K562 (cell line): ENCODE data around the gene KATNAL2. TPM values are rescaled to one million over a fixed set of nuclear protein-coding genes. Genes with fewer than 3 reads are reported as not detected.

Experiments
- ARID3A ChIP-seq: IDR thresholded peaks from 2 replicates; pipeline ENCODE4 v1.6.1; 2012; ENCODE audit warnings: low read depth, low read length, improper control_type of control experiment, borderline replicate concordance
- CLOCK ChIP-seq: fragments of 250-450 bp; sonication (Bioruptor Pico); IDR thresholded peaks from 2 replicates; pipeline ENCODE4 v1.4.0; 2020; ENCODE audit warnings: mild to moderate bottlenecking, moderate library complexity, borderline replicate concordance
- HDAC6 ChIP-seq: IDR thresholded peaks from 2 replicates; pipeline ENCODE4 v1.6.1; 2012; ENCODE audit warnings: low read depth, mild to moderate bottlenecking, control low read depth, inconsistent platforms, low read length, moderate library complexity
- NCOA2 ChIP-seq, 2 experiments: fragments of 450-650 bp; IDR thresholded peaks; 2 replicates each; pipeline ENCODE4 v1.6.1; 2018; ENCODE audit warnings: mild to moderate bottlenecking in 2 of 2, moderate library complexity in 1 of 2; ENCODE audit not compliant: partially characterized antibody in 2 of 2
- NRF1 ChIP-seq, 2 experiments: fragments of 450-650 bp; IDR thresholded peaks in 1 of 2; conservative IDR thresholded peaks in 1 of 2; 2 replicates each; pipeline ENCODE4 v1.6.1; 2014; ENCODE audit warnings: mild to moderate bottlenecking in 2 of 2
- POLR2B ChIP-seq: fragments of 450-650 bp; IDR thresholded peaks from 2 replicates; pipeline ENCODE4 v1.6.1; 2018; ENCODE audit warnings: low read depth; ENCODE audit not compliant: partially characterized antibody
- POLR2G ChIP-seq: fragments of 200-400 bp; formaldehyde crosslinking; IDR thresholded peaks from 2 replicates; pipeline ENCODE4 v1.6.1; 2017; ENCODE audit warnings: low read depth, mild to moderate bottlenecking, antibody characterized with exemption, low read length, moderate library complexity
- PREB ChIP-seq: sonication (generic); formaldehyde crosslinking; IDR thresholded peaks from 2 replicates; pipeline ENCODE4 v1.8.1; 2023; ENCODE audit warnings: mild to moderate bottlenecking, missing genetic modification reagents
- ZNF318 ChIP-seq, 2 experiments: fragments of 450-650 bp; IDR thresholded peaks; 2 replicates each; pipeline ENCODE4 v1.6.1; 2016; ENCODE audit warnings: mild to moderate bottlenecking in 2 of 2, borderline replicate concordance in 1 of 2, low read depth in 1 of 2, moderate library complexity in 1 of 2
- ZNF408 ChIP-seq: fragments of 250-450 bp; sonication (Bioruptor Pico); IDR thresholded peaks from 2 replicates; pipeline ENCODE4 v1.4.0; 2020; ENCODE audit warnings: low read depth, mild to moderate bottlenecking, moderate library complexity
- polyA plus RNA-seq, 8 experiments: library from polyadenylated mRNA; depleted of rRNA in 4 of 8; stranded (reverse) in 5 of 8; unstranded in 3 of 8; fragments of >200 nt; fragmentation: Nextera tagmentation in 2 of 8; fragmentation: Illumina TruSeq in 1 of 8; extraction: Ambion mirVana in 2 of 8; extraction: Trizol in 1 of 8; gene quantifications; 2 replicates each; pipeline versions ENCODE4 v1.2.1 to v1.2.3, GENCODE V29; 2011 to 2014; ENCODE audit warnings: inconsistent platforms in 1 of 8, missing spikeins in 1 of 8
- total RNA-seq, 7 experiments: library from RNA; depleted of rRNA in 6 of 7; stranded (reverse); fragments of >200 nt in 6 of 7; fragmentation: Illumina TruSeq in 2 of 7; extraction: Trizol in 2 of 7; gene quantifications; 2 replicates each; pipeline versions ENCODE4 v1.2.1 to v1.2.3, GENCODE V29; 2011 to 2021; ENCODE audit warnings: low replicate concordance in 1 of 7

KATNAL2 gene
- total and polyA plus RNA-seq, 9 of the 15 experiments (the other 6 are each of a cell fraction or from before 2014, with no cell fraction given) = 0.08 to 1.2 (median 0.48) TPM

- TF ChIP-seq ZNF318 (IDR thresholded peaks at IDR 0.05; ENCODE audit: borderline replicate concordance in 1 of 2, low read depth in 1 of 2) (no peak), ZNF408 (CRISPR knock-in tag) (no peak), CLOCK (CRISPR knock-in tag) (no peak), PREB (CRISPR knock-in tag) (no peak), NCOA2 (IDR thresholded peaks at IDR 0.05; ENCODE audit: partially characterized antibody in 2 of 2) (no peak), ARID3A (no peak), HDAC6 (no peak), NRF1 (conservative IDR thresholded peaks at IDR 0.05 in 1 of 2, IDR thresholded peaks at IDR 0.05 in 1 of 2) (peak; percentile 77 to 79), POLR2G (no peak), POLR2B (no peak)
Measured at GRCh38 chr18:47143899-47144485, 226.6 kb downstream of the KATNAL2 start (continued).
